HepG2 (cell line): ENCODE measurements around the gene FNDC4. TPM values are rescaled to one million over a fixed set of nuclear protein-coding genes. Genes with fewer than 3 reads are reported as not detected.

Experiments used
- AHDC1 ChIP-seq: sonication (generic); formaldehyde crosslinking; IDR thresholded peaks from 2 replicates; pipeline ENCODE4 v1.5.1; 2020; ENCODE audit warnings: mild to moderate bottlenecking, missing genetic modification reagents, borderline replicate concordance
- FOSL2 ChIP-seq: sonication (generic); formaldehyde crosslinking; IDR thresholded peaks from 2 replicates; pipeline ENCODE4 v1.4.0; 2020; ENCODE audit warnings: missing genetic modification reagents
- HNF1A ChIP-seq, 2 experiments: sonication (generic) in 1 of 2; formaldehyde crosslinking in 1 of 2; IDR thresholded peaks; 2 replicates each; pipeline versions ENCODE4 v1.4.0 to v1.6.1; 2016 to 2020; ENCODE audit warnings: borderline replicate concordance in 1 of 2, low read depth in 1 of 2, mild to moderate bottlenecking in 1 of 2, missing genetic modification reagents in 1 of 2
- NBN ChIP-seq: fragments of 450-650 bp; conservative IDR thresholded peaks from 2 replicates; pipeline ENCODE4 v1.6.1; 2017
- ONECUT2 ChIP-seq: sonication (generic); formaldehyde crosslinking; IDR thresholded peaks from 2 replicates; pipeline ENCODE4 v1.4.0; 2020; ENCODE audit warnings: missing genetic modification reagents
- POGZ ChIP-seq: sonication (generic); formaldehyde crosslinking; IDR thresholded peaks from 2 replicates; pipeline ENCODE4 v1.4.0; 2020; ENCODE audit warnings: mild to moderate bottlenecking, missing genetic modification reagents
- RXRB ChIP-seq: IDR thresholded peaks from 2 replicates; pipeline ENCODE4 v1.6.1; 2016; ENCODE audit warnings: borderline replicate concordance, missing genetic modification reagents, missing compliant biosample characterization
- ZNF292 ChIP-seq: sonication (generic); formaldehyde crosslinking; IDR thresholded peaks from 2 replicates; pipeline ENCODE4 v1.8.1; 2022; ENCODE audit warnings: mild to moderate bottlenecking, low read depth, missing genetic modification reagents, borderline replicate concordance
- ZNF501 ChIP-seq: sonication (generic); formaldehyde crosslinking; IDR thresholded peaks from 2 replicates; pipeline ENCODE4 v1.5.1; 2020; ENCODE audit warnings: mild to moderate bottlenecking, moderate library complexity, missing genetic modification reagents
- ZNF574 ChIP-seq: sonication (generic); formaldehyde crosslinking; IDR thresholded peaks from 2 replicates; pipeline ENCODE4 v1.4.0; 2020; ENCODE audit warnings: missing genetic modification reagents
- ZNF644 ChIP-seq: IDR thresholded peaks from 2 replicates; pipeline ENCODE4 v1.6.1; 2016; ENCODE audit warnings: low read depth
- ZNF710 ChIP-seq: sonication (generic); formaldehyde crosslinking; IDR thresholded peaks from 2 replicates; pipeline ENCODE4 v1.5.0; 2020; ENCODE audit warnings: mild to moderate bottlenecking, missing genetic modification reagents, borderline replicate concordance
- polyA plus RNA-seq, 8 experiments: library from polyadenylated mRNA; depleted of rRNA in 3 of 8; stranded (reverse) in 7 of 8; unstranded in 1 of 8; fragments of >200 nt; fragmentation: Illumina TruSeq in 4 of 8; extraction: Trizol in 4 of 8; gene quantifications; 2 replicates each; pipeline versions ENCODE4 v1.2.1 to v1.2.3, GENCODE V29; 2011 to 2016; ENCODE audit warnings: low read depth in 4 of 8, missing spikeins in 1 of 8, mixed read lengths in 1 of 8; ENCODE audit not compliant: insufficient read depth in 1 of 8
- total RNA-seq, 5 experiments: library from RNA; depleted of rRNA; stranded (reverse); fragments of >200 nt; fragmentation: Illumina TruSeq; extraction: Trizol; gene quantifications; 2 replicates each; pipeline ENCODE4 v1.2.3, GENCODE V29; 2016; ENCODE audit warnings: low read depth in 1 of 5

Gene FNDC4
- total and polyA plus RNA-seq, 2 of the 13 experiments (the other 11 are each of a cell fraction or from before 2014, with no cell fraction given), result 9.0 to 17.4 TPM

- TF ChIP-seq AHDC1, result peak; percentile 36; the same call in 1 of the 2 replicates
- TF ChIP-seq ZNF292, result peak; percentile 41; the same call in 1 of the 2 replicates
- peak; percentile 67; the same call in 1 of the 2 replicates for TF ChIP-seq ZNF710
- peak; percentile 64; the same call in 1 of the 2 replicates for TF ChIP-seq ONECUT2 (CRISPR knock-in tag)
- TF ChIP-seq ZNF644 (CRISPR knock-in tag), result peak; percentile 31; the same call in 1 of the 2 replicates
- TF ChIP-seq POGZ, result 0 out of 2 replicates have a peak, but pooled peaks have one; percentile 16
- TF ChIP-seq RXRB (CRISPR knock-in tag), result peak; percentile 49; the same call in 1 of the 2 replicates
- TF ChIP-seq ZNF574 (CRISPR knock-in tag), result 0 out of 2 replicates have a peak, but pooled peaks have one; percentile 5
- peak; percentile 51; the same call in 1 of the 2 replicates for TF ChIP-seq ZNF501 (CRISPR knock-in tag)
- TF ChIP-seq HNF1A (IDR thresholded peaks at IDR 0.05; ENCODE audit: low read depth), result no peak
- TF ChIP-seq HNF1A (CRISPR knock-in tag; IDR thresholded peaks at IDR 0.05; ENCODE audit: borderline replicate concordance), result 0 out of 2 replicates have a peak, but pooled peaks have one; percentile 22
- TF ChIP-seq FOSL2, result 0 out of 2 replicates have a peak, but pooled peaks have one; percentile 27
- TF ChIP-seq NBN, result no peak
Observed at GRCh38 chr2:27518113-27518781, 23.2 kb upstream of the FNDC4 start (continued).
